Ovary (tissue), 3 donors: ENCODE results near the gene CDK15.

Experiments used
- CTCF ChIP-seq, 3 donors: fragments of 450-650 bp in 2 of 3; fragments of 200-600 bp in 1 of 3; IDR thresholded peaks; one replicate each; pipeline versions ENCODE4 v1.5.1 to v1.8.0; 2016 to 2022; ENCODE audit warnings: antibody characterized with exemption in 3 of 3, mild to moderate bottlenecking in 1 of 3
- EP300 ChIP-seq: sonication (generic); formaldehyde crosslinking; IDR thresholded peaks from one replicate; pipeline ENCODE4 v1.6.1; 2017; ENCODE audit warnings: antibody characterized with exemption
- POLR2A ChIP-seq: fragments of 450-650 bp; IDR thresholded peaks from one replicate; pipeline ENCODE4 v1.6.1; 2017; ENCODE audit warnings: antibody characterized with exemption, mild to moderate bottlenecking, moderate library complexity
- donor health status: DM: no; HTN: no; CAD: no.

- TF ChIP-seq CTCF (IDR thresholded peaks at IDR 0.05), result no peak
- no peak for TF ChIP-seq POLR2A
- TF ChIP-seq EP300, result no peak
These were observed 110.2 kb downstream of the CDK15 start for GRCh38 chr2:201916565-201916964.
